Stimulated activated CD4-positive, alpha-beta T cell treated with anti-CD3 and anti-CD28 coated beads, Interleukin-1b, Interleukin-23, amount 100 ng/mL, for 1 hour (primary cell): ENCODE measurements around the gene AQP2.

ENCODE experiments used
- DNase-seq, 2 donors: peaks; one replicate each; pipeline ENCODE4 v3.0.0-alpha.2; 2020; ENCODE audit warnings: low read depth in 2 of 2

AQP2 gene

DNA sequence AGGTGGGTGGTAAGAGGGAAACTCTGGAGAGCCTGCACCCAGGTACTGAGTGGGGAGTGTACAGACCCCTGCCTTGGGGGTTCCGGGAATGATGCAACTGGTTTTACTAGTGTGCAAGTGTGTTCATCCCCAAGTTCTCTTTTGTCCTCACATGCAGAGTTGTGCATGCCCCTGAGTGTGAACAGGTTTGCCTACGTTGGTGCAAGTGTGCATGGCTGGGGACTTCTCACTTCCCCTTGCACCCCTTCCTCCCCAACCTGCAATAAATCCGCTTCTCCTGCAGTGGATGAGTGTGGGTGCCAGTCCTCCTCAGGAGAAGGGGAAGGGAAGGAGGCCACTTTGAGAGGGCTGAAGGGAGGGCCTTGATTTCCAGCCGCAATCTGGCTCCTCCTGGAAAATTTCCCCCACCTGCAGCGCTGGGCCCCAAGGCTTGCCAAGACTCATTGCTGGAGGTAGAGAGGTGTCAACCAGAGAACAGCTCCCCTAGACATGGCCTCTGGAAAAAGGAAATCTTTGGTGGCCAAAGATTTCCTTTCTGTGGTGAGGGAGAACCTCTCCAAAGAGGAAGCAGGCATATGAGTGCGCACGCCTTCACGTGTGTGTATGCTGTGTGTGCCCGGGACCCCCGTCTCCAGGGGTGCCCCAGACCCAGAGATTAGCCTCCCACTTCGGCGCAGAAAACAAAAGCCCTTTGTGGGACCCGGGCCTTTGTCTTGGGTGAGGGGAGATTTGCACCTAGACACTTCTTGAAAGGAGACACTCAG, 5.5 kb downstream of the AQP2 start:
- no peak for DNase-seq

DNA sequence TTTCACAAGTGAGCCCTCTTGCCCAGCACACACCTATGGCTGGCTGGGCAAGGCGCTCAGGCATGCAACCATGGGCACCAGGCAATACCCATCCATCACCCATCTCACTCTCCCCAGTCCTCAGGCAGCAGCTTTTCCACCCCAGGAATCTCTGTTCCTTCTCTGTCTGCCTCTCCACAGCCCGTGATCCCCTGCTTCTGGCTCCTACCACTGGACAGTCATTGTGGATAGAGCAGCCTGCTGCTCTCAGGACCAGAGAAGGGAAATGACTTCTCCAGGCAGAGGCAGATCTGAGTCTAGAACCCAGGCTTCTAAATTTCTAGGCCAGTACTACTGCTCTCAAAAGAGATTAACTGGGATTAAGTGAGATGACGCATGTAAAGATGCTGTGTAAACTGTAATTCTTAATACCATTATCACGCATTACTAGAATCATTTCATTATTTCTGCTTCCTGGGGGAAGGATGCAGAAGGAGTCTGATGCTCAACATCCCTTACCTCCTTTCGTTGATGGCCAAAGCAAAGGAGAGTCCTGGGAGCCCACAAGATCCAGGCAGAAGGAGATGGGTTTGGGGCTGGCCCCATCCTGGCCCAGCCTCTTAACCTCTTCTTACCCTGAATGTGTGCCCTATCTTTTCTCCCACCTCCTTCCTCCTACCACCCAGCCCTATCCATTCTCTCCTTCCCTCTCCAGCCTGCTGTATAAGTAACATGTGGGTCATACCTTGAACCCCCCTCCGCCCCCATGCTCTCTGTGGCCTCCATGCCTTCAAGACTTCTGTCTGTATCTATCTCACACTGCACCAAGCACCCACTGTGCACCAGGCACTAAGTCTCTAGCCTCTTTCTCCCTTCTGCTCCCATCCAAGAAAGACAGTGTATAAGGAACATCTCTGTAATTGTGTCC, 6.4 kb downstream of the AQP2 start:
- no peak for DNase-seq

DNA sequence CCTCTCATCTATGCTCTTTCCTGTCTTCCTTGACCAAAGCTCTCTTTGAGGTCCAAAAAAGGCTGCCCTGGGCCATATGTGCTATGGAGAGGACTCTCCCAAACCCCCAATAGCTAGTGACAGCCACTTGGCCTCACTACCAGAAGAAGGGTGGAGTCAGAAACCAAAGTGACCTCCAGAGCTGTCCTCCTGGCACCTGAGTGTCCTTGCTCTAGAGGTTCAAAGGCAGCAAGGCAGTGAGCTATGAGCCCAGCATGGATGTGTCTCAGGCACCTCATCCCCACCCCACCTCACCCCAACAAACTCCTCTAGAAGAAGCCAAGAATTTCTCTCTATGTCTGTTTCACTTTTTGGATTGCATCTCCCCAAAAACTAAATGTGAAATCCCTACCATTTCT, 7.0 kb downstream of the AQP2 start:
- no peak for DNase-seq

DNA sequence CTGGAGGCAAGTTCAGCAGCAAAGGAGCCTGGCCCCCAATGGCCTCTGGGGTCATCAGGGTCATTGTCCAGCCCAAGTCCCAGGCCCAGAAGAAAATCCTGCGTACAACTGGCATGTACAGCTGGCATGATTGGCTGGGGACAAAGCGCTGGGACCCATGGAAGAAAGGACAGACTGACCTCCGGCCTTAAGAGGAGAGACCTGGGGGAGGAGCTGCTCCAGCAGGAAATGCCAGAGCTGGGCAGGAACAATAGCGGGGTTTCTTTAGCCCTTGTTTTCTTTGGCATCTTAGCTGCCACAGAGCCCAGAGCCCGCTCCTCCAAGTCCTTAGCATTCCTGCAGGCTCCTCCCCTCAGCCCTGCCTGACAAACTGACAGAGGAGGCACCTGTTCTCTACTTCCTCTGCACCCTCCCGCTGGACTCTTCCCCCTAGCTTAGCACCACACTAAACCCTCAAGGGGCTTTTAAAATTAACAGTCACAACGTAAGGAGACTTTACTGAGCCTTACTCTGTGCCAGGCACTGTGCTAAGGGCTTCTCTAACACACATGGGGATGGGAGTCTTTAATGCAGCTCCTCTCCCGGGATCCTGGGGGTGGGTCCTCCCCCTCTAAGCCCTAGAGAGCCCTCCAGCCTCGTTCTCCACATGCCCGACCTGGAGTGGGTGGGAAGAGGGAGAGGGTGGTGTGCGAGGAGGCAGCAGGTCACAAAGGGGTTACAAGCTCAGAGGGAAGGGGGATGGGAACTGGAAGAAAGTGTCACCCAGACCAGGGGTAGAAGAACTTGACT, 9.3 kb downstream of the AQP2 start:
- no peak for DNase-seq

DNA sequence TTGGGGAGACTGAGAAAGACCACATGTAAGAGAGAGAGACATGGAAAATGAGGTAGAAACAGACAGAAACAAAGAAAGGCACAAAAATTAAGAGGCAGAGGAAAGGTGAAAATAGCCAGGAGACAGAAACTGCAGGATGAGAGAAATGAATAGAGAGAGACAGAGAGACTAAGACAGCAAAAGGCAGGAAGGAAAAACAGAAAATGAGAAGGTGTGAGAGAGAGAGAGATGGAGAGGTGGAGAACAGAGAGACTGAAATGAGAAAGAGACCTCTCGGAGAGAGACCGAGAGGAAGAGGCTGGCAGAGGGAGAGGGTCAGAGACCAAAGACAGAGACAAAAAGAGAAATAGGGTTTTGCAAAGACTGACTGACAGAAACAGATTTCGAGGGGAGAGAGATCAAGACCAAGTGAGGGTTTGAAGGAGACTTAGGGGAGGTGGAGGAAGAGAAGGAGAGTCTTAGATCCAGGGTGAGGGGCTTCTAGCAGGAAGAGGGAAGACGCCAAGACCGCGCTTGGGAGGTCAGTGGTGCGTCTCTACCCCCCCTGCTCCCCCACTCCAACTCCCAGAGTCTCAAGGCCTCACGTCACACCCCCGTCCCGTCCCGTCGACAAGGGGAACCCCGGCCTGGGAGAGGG, 10.1 kb downstream of the AQP2 start:
- no peak for DNase-seq

DNA sequence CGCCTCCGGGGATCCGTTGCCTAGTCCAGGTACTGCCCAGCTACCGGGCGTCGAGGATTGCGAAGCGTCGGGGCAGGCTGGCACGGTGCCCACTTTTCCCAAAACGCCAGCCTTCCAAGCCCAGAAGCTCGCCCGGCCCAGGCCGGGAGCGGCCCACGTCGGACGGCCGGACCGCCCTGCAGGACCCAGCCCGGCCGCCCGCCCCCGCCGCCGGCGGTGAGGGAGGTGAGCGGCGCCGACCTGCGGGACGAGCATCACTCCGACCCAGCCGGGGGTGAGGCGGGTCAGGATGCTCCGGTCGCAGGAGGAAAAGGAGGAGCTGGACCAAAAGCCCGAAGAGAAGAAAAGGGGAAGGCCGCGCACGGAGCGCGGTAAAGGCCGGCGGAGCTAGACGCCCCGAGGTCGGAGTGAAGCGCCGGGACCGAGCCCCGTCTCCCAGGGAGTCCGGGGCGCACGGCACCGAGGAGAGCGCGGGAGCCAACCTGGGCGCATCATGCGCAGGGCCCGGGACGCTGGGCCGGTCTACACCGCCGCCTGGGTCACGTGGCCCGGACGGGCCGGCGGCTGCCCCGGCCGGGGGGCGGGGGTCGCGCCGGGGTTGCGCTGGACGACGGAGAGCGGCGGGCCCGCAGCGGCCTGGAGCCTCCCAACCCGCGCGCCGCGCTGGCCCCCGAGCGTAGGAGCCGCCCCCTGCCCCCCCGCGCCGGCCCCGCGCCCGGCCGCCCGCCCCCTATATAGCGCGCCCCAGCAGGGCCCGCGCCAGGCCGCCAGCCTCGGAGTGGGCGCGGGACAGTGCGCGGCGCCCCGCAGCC, 10.8 kb downstream of the AQP2 start, which contains the start of gene AQP5:
Gene AQP5, plus strand, starts transcription at position 762 of the 812 bp plus-strand sequence. CDS start 146 bp downstream, outside the sequence.
- DNase-seq = no peak

DNA sequence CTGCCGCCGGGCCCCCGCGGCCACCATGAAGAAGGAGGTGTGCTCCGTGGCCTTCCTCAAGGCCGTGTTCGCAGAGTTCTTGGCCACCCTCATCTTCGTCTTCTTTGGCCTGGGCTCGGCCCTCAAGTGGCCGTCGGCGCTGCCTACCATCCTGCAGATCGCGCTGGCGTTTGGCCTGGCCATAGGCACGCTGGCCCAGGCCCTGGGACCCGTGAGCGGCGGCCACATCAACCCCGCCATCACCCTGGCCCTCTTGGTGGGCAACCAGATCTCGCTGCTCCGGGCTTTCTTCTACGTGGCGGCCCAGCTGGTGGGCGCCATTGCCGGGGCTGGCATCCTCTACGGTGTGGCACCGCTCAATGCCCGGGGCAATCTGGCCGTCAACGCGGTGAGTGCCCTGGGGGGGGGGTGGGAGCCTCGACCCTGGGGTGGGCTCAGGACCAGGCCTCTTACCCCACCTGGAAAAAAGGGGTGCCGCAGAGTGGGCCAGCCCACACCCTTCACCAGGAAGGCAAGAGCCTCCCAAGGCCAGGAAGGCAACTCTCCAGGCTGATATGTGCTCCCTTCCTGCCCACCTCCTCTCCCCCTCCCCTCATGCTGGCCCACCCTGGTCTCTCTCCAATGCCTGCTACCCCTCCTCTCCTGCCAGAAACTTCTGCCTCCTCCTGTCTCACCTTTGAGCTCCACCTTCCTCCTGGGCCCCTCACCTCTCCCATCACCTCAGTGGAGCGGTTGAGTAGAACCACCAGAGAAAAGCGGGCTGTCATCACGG, 11.6 kb downstream of the AQP2 start:
- no peak for DNase-seq

DNA sequence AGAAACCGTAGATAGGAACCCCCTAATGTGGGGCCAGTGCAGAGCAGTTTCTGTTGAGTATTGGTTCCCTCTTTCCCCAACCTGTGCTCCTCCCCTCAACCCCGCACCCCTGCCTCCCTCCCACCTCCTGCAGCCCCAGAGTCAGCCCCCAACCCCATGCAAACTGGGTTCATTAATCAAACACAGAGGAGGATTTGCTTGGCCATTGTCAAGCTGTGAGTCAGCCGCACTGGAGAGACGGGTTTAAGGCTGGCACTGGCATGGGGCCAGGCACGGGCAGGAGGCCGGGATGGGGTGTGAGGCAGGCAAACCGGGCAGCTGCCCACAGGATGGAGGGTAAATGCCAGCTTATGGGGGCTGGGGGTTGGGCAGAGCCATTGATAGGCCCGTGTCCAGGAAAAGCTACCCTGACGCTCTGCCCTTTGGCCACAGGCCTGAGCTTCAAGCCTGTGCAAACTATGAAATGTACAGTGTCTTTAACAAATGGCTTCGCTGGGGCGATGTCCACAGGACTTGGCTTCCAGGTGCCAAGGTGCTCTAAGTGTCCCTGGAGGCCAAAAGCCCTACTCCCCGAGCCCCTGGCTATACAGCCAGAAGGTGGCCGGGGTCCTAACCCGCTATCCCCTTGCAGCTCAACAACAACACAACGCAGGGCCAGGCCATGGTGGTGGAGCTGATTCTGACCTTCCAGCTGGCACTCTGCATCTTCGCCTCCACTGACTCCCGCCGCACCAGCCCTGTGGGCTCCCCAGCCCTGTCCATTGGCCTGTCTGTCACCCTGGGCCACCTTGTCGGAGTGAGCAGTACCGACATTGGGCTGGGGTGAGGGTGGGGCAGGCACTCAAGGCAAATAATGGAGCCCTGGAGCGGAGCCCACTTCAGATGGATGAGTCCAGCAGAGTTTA, 12.6 kb downstream of the AQP2 start:
- no peak for DNase-seq

DNA sequence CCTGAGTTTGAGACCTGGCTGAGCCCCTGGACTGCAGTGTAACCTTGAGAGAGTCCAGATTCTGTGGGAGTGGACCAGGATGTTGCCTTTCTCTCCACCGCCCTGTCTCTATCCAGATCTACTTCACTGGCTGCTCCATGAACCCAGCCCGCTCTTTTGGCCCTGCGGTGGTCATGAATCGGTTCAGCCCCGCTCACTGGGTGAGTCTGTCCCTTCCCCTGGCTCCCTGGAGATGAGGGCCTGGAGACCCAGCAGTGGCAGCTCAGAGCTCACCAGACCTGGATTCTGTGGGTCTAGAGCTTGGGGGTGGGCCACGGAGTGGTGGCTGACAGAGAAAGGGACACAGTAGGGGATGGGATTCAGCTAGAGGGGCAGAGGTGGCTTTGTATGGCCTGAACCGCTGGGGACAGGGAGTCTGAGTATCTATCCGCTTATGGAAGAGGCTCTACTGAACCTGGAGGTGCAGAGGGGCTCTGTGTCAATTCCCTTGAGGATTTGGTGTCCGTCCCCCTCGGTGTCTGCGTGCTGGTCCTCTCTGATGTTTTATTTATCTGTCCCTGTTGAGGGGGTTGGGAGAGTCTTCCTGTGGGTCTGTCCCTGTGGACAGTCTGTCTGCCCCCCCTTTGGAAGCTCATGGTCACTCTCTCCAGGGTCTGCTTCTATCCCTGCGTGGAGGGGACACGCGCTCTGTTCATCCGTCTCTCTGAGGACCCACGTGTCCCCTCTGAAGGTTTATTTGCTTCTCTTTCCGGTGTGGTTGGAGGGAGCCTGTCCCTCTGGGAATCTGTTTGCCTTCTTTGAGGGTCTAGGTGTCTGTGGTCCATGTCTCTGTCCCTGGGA, 13.7 kb downstream of the AQP2 start:
- DNase-seq = no peak

DNA sequence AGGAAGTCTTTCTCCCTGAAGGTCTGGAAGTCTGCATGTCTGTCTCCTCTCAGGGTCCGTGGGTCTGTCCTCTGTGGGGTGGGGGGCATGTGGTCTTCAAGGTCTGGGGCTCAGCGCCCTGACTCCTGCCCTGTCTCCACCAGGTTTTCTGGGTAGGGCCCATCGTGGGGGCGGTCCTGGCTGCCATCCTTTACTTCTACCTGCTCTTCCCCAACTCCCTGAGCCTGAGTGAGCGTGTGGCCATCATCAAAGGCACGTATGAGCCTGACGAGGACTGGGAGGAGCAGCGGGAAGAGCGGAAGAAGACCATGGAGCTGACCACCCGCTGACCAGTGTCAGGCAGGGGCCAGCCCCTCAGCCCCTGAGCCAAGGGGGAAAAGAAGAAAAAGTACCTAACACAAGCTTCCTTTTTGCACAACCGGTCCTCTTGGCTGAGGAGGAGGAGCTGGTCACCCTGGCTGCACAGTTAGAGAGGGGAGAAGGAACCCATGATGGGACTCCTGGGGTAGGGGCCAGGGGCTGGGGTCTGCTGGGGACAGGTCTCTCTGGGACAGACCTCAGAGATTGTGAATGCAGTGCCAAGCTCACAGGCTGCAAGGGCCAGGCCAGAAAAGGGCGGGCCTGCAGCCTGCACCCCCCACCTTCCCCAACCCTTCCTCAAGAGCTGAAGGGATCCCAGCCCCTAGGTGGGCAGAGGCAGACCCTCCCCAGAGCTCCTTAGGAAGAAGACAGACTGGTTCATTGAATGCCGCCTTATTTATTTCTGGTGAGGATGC, 14.5 kb downstream of the AQP2 start:
- no peak for DNase-seq

DNA sequence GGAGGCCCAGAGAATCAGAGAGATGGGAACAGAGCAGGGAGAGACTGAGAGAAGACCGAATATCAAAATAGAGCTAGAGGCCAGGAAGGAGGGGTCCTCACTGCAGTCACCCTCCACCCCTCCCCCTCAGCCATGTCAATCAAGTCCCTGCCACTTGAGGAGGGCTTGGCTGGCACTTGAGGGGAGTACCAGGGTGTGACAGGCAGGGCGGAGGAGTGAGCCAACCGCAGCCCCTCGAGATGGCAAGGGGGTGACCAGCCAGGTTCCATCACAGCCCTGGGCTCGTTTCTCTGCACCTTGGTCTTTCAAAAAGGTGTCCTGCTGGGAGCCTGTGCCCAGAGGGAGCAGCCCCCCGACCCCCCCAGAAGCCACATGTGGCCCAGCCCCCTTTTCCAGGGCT, 15.3 kb downstream of the AQP2 start:
- no peak for DNase-seq

DNA sequence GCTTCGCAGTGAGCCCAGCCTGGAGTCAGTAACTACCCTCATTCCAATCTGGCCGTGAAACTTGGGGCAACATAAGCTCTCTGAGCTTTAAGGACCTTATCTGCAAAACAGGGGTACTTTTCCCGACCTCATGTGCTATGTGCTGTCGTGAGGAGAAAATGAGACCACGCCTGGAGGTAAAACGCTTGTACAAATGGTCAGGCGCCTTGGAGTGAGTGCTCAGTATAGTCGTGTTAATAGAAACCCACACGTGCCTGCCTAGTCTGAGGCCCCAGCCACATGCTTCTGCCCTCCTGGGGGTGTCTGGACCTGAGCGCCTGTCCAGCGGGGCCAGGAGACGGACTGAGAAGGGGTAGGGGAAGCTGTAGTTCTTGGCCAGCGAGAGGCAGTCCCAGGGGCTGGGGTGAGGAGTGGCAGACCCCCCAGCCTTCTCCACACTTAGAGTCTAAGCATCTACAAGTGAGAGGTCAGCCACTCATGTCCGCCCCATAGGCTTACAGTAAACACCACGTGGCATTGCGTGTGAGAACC, 16.0 kb downstream of the AQP2 start:
- DNase-seq = no peak

DNA sequence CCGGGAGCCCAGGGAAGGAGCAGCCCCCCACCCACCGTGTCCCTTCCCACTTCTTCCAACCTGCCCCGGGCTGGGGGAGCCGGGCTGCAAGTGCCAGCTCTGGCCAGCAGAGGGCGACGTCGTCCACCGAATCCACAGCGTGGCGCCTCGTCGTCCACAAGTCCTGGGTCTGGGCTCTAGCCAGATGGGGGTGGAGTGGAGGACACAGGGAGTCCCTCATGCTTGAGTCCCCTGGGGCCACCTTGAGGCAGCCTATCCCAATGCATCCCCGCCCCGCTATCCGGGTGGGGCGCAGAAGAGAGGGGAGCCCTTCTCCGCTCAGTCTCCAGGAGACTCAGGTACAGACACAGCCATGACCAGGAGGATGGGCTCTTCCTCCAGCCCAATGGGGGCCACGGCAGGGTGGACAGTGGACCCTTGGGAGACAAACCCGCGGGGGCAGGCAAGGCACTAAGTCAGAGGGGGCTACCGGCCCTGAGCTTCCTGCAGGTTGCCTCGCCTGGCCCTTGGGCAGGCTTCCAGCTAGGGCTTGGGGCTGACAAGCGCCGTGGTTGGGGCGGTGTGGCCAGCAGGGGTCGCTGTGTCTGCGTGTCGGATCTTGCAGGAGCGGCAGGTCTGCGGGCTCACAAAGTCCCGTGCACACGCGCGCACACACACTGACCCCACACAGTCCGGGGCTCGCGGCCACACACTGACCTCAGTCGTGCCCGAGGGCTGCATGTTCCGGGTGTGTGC, 16.7 kb downstream of the AQP2 start:
- DNase-seq = peak; percentile 81 to 96

DNA sequence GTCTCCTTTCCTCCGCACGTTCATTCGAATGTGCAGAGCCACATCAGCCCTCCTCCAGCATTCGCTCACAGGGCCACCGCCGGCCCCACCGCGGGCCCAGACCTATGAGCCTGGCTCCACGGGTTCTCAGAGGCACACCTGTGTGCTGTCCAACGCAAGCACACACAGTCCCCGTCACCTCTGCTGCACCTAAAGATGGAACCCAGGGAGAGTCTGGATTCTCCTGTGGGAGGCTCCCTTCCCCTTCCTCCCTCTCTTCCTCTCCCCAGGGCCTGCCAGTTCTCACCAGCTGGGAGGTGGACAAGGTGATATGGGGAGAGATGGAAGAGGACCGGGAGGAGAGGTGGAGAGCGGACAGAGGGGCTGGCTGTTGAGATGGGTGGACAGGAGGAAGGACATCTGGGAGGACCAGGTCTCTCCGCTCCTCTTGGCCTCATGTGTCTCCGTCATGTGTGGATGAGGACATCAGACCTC, 17.3 kb downstream of the AQP2 start:
- DNase-seq = no peak

DNA sequence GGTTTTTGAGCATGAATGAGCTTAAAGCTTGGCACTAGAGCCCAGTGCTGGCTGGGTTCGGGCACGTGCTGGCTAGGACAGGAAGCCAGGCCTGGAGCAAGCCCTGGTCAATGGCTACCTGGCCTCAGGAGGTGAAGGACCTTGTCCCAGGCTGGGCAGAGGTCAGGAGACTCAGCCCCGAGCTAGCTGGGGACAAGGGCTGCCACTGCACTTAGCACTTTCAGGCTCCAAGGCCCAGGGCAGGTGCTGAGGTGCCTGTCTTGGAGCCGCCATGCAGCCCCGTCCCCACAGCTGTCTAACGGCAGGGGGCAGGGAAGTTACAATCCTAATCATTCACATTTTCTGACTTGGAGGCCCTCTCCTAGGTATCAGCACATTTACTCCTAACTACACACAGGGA, 17.9 kb downstream of the AQP2 start:
- DNase-seq = no peak

DNA sequence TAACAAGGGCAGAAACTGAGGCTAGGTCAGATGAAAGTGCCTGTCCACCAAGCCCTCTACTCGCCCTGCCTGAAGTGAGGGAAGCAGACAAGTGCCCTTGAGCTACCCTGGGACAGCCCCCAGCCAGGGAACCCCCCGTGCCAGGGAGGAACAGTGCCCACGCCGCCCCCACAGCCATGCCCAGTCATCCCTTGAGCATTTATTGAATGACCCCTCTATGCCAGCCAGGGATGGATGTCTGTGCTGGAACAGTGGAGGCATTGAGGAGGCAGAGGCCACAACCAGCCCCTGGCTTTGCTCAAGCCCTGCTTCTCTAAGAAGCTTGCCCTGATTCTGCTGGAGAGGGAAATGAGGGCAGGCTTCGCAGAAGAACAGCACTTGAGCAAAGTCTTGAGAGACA, 18.5 kb downstream of the AQP2 start:
- DNase-seq = no peak
